ENCODE data around the gene NFATC2.
"Not testable (repeated sequence)": the region's sequence is repeated elsewhere in the genome, so short reads cannot be mapped to it uniquely, and the experiment has no call there.

NFATC2 gene

GRCh38 chr20:51494241-51495110 lies 48.0 kb downstream of the NFATC2 start:
- peak; percentile 34 to 45 for DNase-seq

- DNase-seq, result peak in 1 of 2 donors; percentile 27
These were observed 49.1 kb downstream of the NFATC2 start for GRCh38 chr20:51493346-51493791.

GRCh38 chr20:51492167-51493092 lies 50.1 kb downstream of the NFATC2 start:
- DNase-seq, result no peak

GRCh38 chr20:51491393-51491792 lies 51.1 kb downstream of the NFATC2 start:
- DNase-seq, result no peak

GRCh38 chr20:51490635-51491034 lies 51.9 kb downstream of the NFATC2 start:
- DNase-seq, result no peak

- no peak for DNase-seq
These were observed 52.9 kb downstream of the NFATC2 start for GRCh38 chr20:51489611-51490010.

- DNase-seq, result no peak
These were observed 54.2 kb downstream of the NFATC2 start for GRCh38 chr20:51488331-51488730.

GRCh38 chr20:51487565-51488268 lies 54.8 kb downstream of the NFATC2 start:
- DNase-seq, result no peak

- no peak for DNase-seq
These were observed 55.4 kb downstream of the NFATC2 start for GRCh38 chr20:51487076-51487475.

GRCh38 chr20:51486197-51487005 lies 56.1 kb downstream of the NFATC2 start:
- DNase-seq, result no peak

- DNase-seq, result no peak
These were observed 57.7 kb downstream of the NFATC2 start for GRCh38 chr20:51484831-51485230.

- DNase-seq, result no peak
These were observed 58.2 kb downstream of the NFATC2 start for GRCh38 chr20:51484141-51484815.

- no peak for DNase-seq
These were observed 59.6 kb downstream of the NFATC2 start for GRCh38 chr20:51482836-51483473.

GRCh38 chr20:51481341-51481914 lies 61.1 kb downstream of the NFATC2 start:
- peak; percentile 34 to 64 for DNase-seq

GRCh38 chr20:51480507-51481270 lies 61.8 kb downstream of the NFATC2 start:
- DNase-seq, result peak in 1 of 2 donors; percentile 49

- DNase-seq, result not testable (repeated sequence)
These were observed 66.4 kb downstream of the NFATC2 start for GRCh38 chr20:51476106-51476505.

GRCh38 chr20:51473771-51474170 lies 68.7 kb downstream of the NFATC2 start:
- DNase-seq, result no peak

- DNase-seq, result no peak
These were observed 69.3 kb downstream of the NFATC2 start for GRCh38 chr20:51473256-51473655.

GRCh38 chr20:51470907-51471411 lies 71.6 kb downstream of the NFATC2 start:
- DNase-seq, result peak in 1 of 2 donors; percentile 22

GRCh38 chr20:51470499-51470820 lies 72.1 kb downstream of the NFATC2 start:
- no peak for DNase-seq

All from CD4-positive, alpha-beta T cell treated with Interleukin-4 for 1 hour (primary cell).